ENCODE data around the gene TEX48. TPM values are rescaled to one million over a fixed set of nuclear protein-coding genes. Genes with fewer than 3 reads are reported as not detected.

Gene TEX48
- total and polyA plus RNA-seq, 2 experiments from 2014 or later: not detected

GRCh38 chr9:114668146-114668545 is 13.8 kb downstream of the TEX48 start:
- Histone ChIP-seq H3K9ac (no peak overlapping the region), H3K27me3 (replicated peaks; ENCODE audit: insufficient read depth) (no peaks in the 10 kb centered on the region), H3K9me2 (ENCODE audit: insufficient read depth) (no peaks in the 10 kb centered on the region), H3F3A (ENCODE audit: insufficient read depth) (no peaks in the 10 kb centered on the region), H3K79me2 (ENCODE audit: insufficient read depth) (no peaks in the 10 kb centered on the region), H3K9me3 (ENCODE audit: low read depth) (no peaks in the 10 kb centered on the region), H3K36me3 (ENCODE audit: low read depth) (no peaks in the 10 kb centered on the region), H2AFZ (no peak overlapping the region), H3K27ac (no peak overlapping the region), H3K4me1 (ENCODE audit: insufficient read depth) (no peaks in the 10 kb centered on the region), H4K20me1 (ENCODE audit: insufficient read depth) (no peaks in the 10 kb centered on the region), H3K4me3 (no peak overlapping the region), H3K4me2 (ENCODE audit: unreplicated experiment) (no peak overlapping the region)
- TF ChIP-seq EZH2 (IDR thresholded peaks at IDR 0.05; ENCODE audit: insufficient read depth, poor library complexity, severe bottlenecking) (no peak), EZH2phosphoT487 (IDR thresholded peaks at IDR 0.05; ENCODE audit: insufficient read depth, low read depth) (no peak)
- WGBS, 2 experiments (ENCODE audit: low coverage in 1 of 2, low lambda C conversion rate in 2 of 2, missing lambda C conversion rate in 2 of 2): 77 to 80% methylated on average over 6 of the region's 6 CpGs
- no peak for DNase-seq
- in situ Hi-C loops (cut with MboI): no loop called here

- Histone ChIP-seq H3K36me3 (ENCODE audit: low read depth) (no peaks in the 10 kb centered on the region), H3K9me2 (ENCODE audit: insufficient read depth) (no peaks in the 10 kb centered on the region), H3K4me3 (no peak overlapping the region), H3K4me1 (ENCODE audit: insufficient read depth) (no peaks in the 10 kb centered on the region), H3K27me3 (replicated peaks; ENCODE audit: insufficient read depth) (no peaks in the 10 kb centered on the region), H3K9ac (no peak overlapping the region), H4K20me1 (ENCODE audit: insufficient read depth) (no peaks in the 10 kb centered on the region), H3F3A (ENCODE audit: insufficient read depth) (no peaks in the 10 kb centered on the region), H3K27ac (no peak overlapping the region), H3K79me2 (ENCODE audit: insufficient read depth) (no peaks in the 10 kb centered on the region), H2AFZ (no peak overlapping the region), H3K9me3 (ENCODE audit: low read depth) (no peaks in the 10 kb centered on the region), H3K4me2 (ENCODE audit: unreplicated experiment) (no peak overlapping the region)
- TF ChIP-seq EZH2phosphoT487 (IDR thresholded peaks at IDR 0.05; ENCODE audit: insufficient read depth, low read depth) (no peak), EZH2 (IDR thresholded peaks at IDR 0.05; ENCODE audit: insufficient read depth, poor library complexity, severe bottlenecking) (no peak)
- DNase-seq: no peak
- in situ Hi-C loops (cut with MboI): no loop called here
- WGBS, 2 experiments (ENCODE audit: low coverage in 1 of 2, low lambda C conversion rate in 2 of 2, missing lambda C conversion rate in 2 of 2): 63 to 67% methylated on average over 4 of the region's 4 CpGs
Observed at GRCh38 chr9:114666851-114667250, 15.1 kb downstream of the TEX48 start.

GRCh38 chr9:114666401-114666800 is 15.6 kb downstream of the TEX48 start:
- Histone ChIP-seq H3K4me2 (ENCODE audit: unreplicated experiment) (no peak overlapping the region), H3K4me3 (no peak overlapping the region), H3K9me3 (ENCODE audit: low read depth) (no peaks in the 10 kb centered on the region), H3K9ac (no peak overlapping the region), H3F3A (ENCODE audit: insufficient read depth) (no peaks in the 10 kb centered on the region), H3K36me3 (ENCODE audit: low read depth) (no peaks in the 10 kb centered on the region), H2AFZ (no peak overlapping the region), H4K20me1 (ENCODE audit: insufficient read depth) (no peaks in the 10 kb centered on the region), H3K27me3 (replicated peaks; ENCODE audit: insufficient read depth) (no peaks in the 10 kb centered on the region), H3K27ac (no peak overlapping the region), H3K4me1 (ENCODE audit: insufficient read depth) (no peaks in the 10 kb centered on the region), H3K79me2 (ENCODE audit: insufficient read depth) (no peaks in the 10 kb centered on the region), H3K9me2 (ENCODE audit: insufficient read depth) (no peaks in the 10 kb centered on the region)
- no peak for DNase-seq
- WGBS, 2 experiments (ENCODE audit: low coverage in 1 of 2, low lambda C conversion rate in 2 of 2, missing lambda C conversion rate in 2 of 2): 99% methylated on average over 5 of the region's 5 CpGs
- no peak for TF ChIP-seq EZH2 (IDR thresholded peaks at IDR 0.05; ENCODE audit: insufficient read depth, poor library complexity, severe bottlenecking)
- TF ChIP-seq EZH2phosphoT487 (IDR thresholded peaks at IDR 0.05; ENCODE audit: insufficient read depth, low read depth): no peak
- in situ Hi-C loops (cut with MboI): no loop called here

- no peak overlapping the region for H3K4me3 ChIP-seq
- H3K4me2 ChIP-seq (ENCODE audit: unreplicated experiment): no peak overlapping the region
- H2AFZ ChIP-seq: no peak overlapping the region
- no peak for TF ChIP-seq EZH2phosphoT487 (IDR thresholded peaks at IDR 0.05; ENCODE audit: insufficient read depth, low read depth)
- TF ChIP-seq EZH2 (IDR thresholded peaks at IDR 0.05; ENCODE audit: insufficient read depth, poor library complexity, severe bottlenecking): no peak
- H3K27me3 ChIP-seq (replicated peaks; ENCODE audit: insufficient read depth): no peaks in the 10 kb centered on the region
- 78 to 79% methylated on average over 3 of the region's 3 CpGs for WGBS, 2 experiments (ENCODE audit: low coverage in 1 of 2, low lambda C conversion rate in 2 of 2, missing lambda C conversion rate in 2 of 2)
- no peak for DNase-seq
- in situ Hi-C loops (cut with MboI): no loop called here
- H3K9me2 ChIP-seq (ENCODE audit: insufficient read depth): no peaks in the 10 kb centered on the region
- H3K79me2 ChIP-seq (ENCODE audit: insufficient read depth): no peaks in the 10 kb centered on the region
- no peaks in the 10 kb centered on the region for H3K4me1 ChIP-seq (ENCODE audit: insufficient read depth)
- no peaks in the 10 kb centered on the region for H4K20me1 ChIP-seq (ENCODE audit: insufficient read depth)
- H3K27ac ChIP-seq: no peak overlapping the region
- no peaks in the 10 kb centered on the region for H3F3A ChIP-seq (ENCODE audit: insufficient read depth)
- H3K36me3 ChIP-seq (ENCODE audit: low read depth): no peaks in the 10 kb centered on the region
- no peaks in the 10 kb centered on the region for H3K9me3 ChIP-seq (ENCODE audit: low read depth)
- no peak overlapping the region for H3K9ac ChIP-seq
Observed at GRCh38 chr9:114664181-114664580, 17.8 kb downstream of the TEX48 start.

Data from GM23248 (cell line).